Stomach (tissue), 9 donors: ENCODE measurements around the gene ABLIM2. TPM values are rescaled to one million over a fixed set of nuclear protein-coding genes. Genes with fewer than 3 reads are reported as not detected.

Source experiments
- DNase-seq, 2 donors: peaks; one replicate each; pipeline versions ENCODE4 v3.0.0 to v3.0.0-alpha.2; 2013 to 2019
- H3K27ac ChIP-seq, 5 donors: fragments of 200-600 bp in 4 of 5; sonication (generic) in 4 of 5; one replicate each; pipeline ENCODE4 v1.5.1; 2013 to 2019; ENCODE audit warnings: mild to moderate bottlenecking in 1 of 5, moderate library complexity in 1 of 5
- H3K27me3 ChIP-seq, 3 donors: fragments of 200-600 bp; sonication (generic); one replicate each; pipeline ENCODE4 v1.5.1; 2017 to 2019; ENCODE audit warnings: mixed run types in 1 of 3
- H3K36me3 ChIP-seq, 4 donors: fragments of 200-600 bp; sonication (generic); 1 replicate in 3 of 4; 2 replicates in 1 of 4; pipeline ENCODE4 v1.5.1; 2016 to 2019
- H3K4me1 ChIP-seq, 4 donors: fragments of 200-600 bp; sonication (generic); one replicate each; pipeline ENCODE4 v1.5.1; 2016 to 2019
- H3K4me3 ChIP-seq, 4 donors: fragments of 200-600 bp; sonication (generic) in 3 of 4; one replicate each; pipeline ENCODE4 v1.5.1; 2016 to 2019; ENCODE audit warnings: mild to moderate bottlenecking in 1 of 4
- H3K9me3 ChIP-seq, 4 donors: fragments of 200-600 bp; sonication (generic); one replicate each; pipeline ENCODE4 v1.5.1; 2016 to 2019
- CTCF ChIP-seq, 7 experiments: fragments of 450-650 bp in 4 of 7; fragments of 200-600 bp in 3 of 7; sonication (generic) in 3 of 7; IDR thresholded peaks; one replicate each; pipeline ENCODE4 v1.5.1; 2016 to 2019; ENCODE audit warnings: antibody characterized with exemption in 7 of 7, control low read depth in 2 of 7, mild to moderate bottlenecking in 1 of 7
- EP300 ChIP-seq: sonication (generic); formaldehyde crosslinking; IDR thresholded peaks from one replicate; pipeline ENCODE4 v1.6.1; 2017; ENCODE audit warnings: antibody characterized with exemption
- POLR2A ChIP-seq, 4 donors: fragments of 450-650 bp; IDR thresholded peaks; one replicate each; pipeline ENCODE4 v1.6.1; 2016; ENCODE audit warnings: antibody characterized with exemption in 4 of 4, control low read depth in 2 of 4, mild to moderate bottlenecking in 1 of 4, moderate library complexity in 1 of 4
- POLR2AphosphoS5 ChIP-seq, 3 donors: sonication (generic); formaldehyde crosslinking; IDR thresholded peaks; one replicate each; pipeline ENCODE4 v1.6.1; 2016; ENCODE audit warnings: antibody characterized with exemption in 3 of 3
- WGBS, 5 donors: extraction: QIAGEN DNeasy Blood & Tissue Kit in 3 of 5; methylation state at CpG; one replicate each; pipeline versions ENCODE4 v1.1.5 to v1.1.7; 2013 to 2018; 5-methylcytosine and 5-hydroxymethylcytosine counted together
- intact Hi-C: fragments of 100-400 bp; cut with DNase I; formaldehyde crosslinking; loops from one replicate; pipeline ENCODE4 v1.15.1; 2023; ENCODE audit warnings: low total_unique reads
- polyA plus RNA-seq, 3 donors: library from polyadenylated mRNA; stranded (reverse); fragments of 200-250 nt; gene quantifications; one replicate each; pipeline ENCODE4 v1.2.3, GENCODE V29; 2013
- total RNA-seq, 5 donors: library from RNA; depleted of rRNA; stranded (reverse); fragments of >200 nt; gene quantifications; one replicate each; pipeline versions ENCODE4 v1.1.0 to v1.2.3, GENCODE V29; 2014 to 2016
- donor health status: healthy with polysubstance abuse.
- donor health status: Bipolar disorder and iron deficiency.
- donor health status: healthy.

The ABLIM2 gene
- total and polyA plus RNA-seq, 8 donors, result 2.3 to 28.0 (median 5.5) TPM

GRCh38 chr4:8041172-8041571 is 117.4 kb downstream of the ABLIM2 start:
- no peak for TF ChIP-seq POLR2AphosphoS5 (IDR thresholded peaks at IDR 0.05)
- TF ChIP-seq EP300, result no peak
- no peak for TF ChIP-seq POLR2A (IDR thresholded peaks at IDR 0.05)
- no peak for TF ChIP-seq CTCF (IDR thresholded peaks at IDR 0.05)
- H3K27me3 ChIP-seq, result no peaks in the 10 kb centered on the region
- intact Hi-C loops, result no loop called here
- no peak overlapping the region for H3K4me3 ChIP-seq
- no peaks in the 10 kb centered on the region for H3K4me1 ChIP-seq
- no peak for DNase-seq
- 80 to 96% (median 94%) methylated on average over 3 to 7 of the region's 7 CpGs for WGBS, 5 donors
- H3K36me3 ChIP-seq, result no peaks in the 10 kb centered on the region
- no peak overlapping the region for H3K27ac ChIP-seq
- H3K9me3 ChIP-seq, result no peaks in the 10 kb centered on the region

- Histone ChIP-seq H3K27me3 (no peaks in the 10 kb centered on the region), H3K4me3 (no peak overlapping the region), H3K9me3 (no peaks in the 10 kb centered on the region), H3K36me3 (no peaks in the 10 kb centered on the region), H3K27ac (no peak overlapping the region), H3K4me1 (no peaks in the 10 kb centered on the region)
- DNase-seq, result no peak
- intact Hi-C loops, result no loop called here
- TF ChIP-seq EP300 (no peak), CTCF (IDR thresholded peaks at IDR 0.05) (no peak), POLR2A (IDR thresholded peaks at IDR 0.05) (no peak), POLR2AphosphoS5 (IDR thresholded peaks at IDR 0.05) (no peak)
- WGBS, 5 donors, result 71 to 79% (median 77%) methylated on average over 6 to 7 of the region's 7 CpGs
Measured at GRCh38 chr4:8040607-8041006, 118.0 kb downstream of the ABLIM2 start.

GRCh38 chr4:8039853-8040252 is 118.8 kb downstream of the ABLIM2 start:
- intact Hi-C loops, result no loop called here
- DNase-seq, result no peak
- WGBS, 5 donors, result 83 to 95% (median 90%) methylated on average over 11 of the region's 11 CpGs

GRCh38 chr4:8039290-8039689 is 119.3 kb downstream of the ABLIM2 start:
- intact Hi-C loops, result no loop called here
- Histone ChIP-seq H3K36me3 (no peaks in the 10 kb centered on the region), H3K27ac (no peak overlapping the region), H3K4me3 (no peak overlapping the region), H3K27me3 (no peaks in the 10 kb centered on the region), H3K9me3 (no peaks in the 10 kb centered on the region), H3K4me1 (no peaks in the 10 kb centered on the region)
- peak in 1 of 2 donors; percentile 72 for DNase-seq
- 34 to 48% (median 46%) methylated on average over 6 of the region's 6 CpGs for WGBS, 5 donors
- TF ChIP-seq POLR2AphosphoS5 (IDR thresholded peaks at IDR 0.05) (no peak), EP300 (no peak), CTCF (IDR thresholded peaks at IDR 0.05) (no peak), POLR2A (IDR thresholded peaks at IDR 0.05) (no peak)

More at GRCh38 chr4:8039853-8040252, 118.8 kb downstream of the ABLIM2 start:
- TF ChIP-seq EP300, result no peak
- no peak for TF ChIP-seq POLR2A (IDR thresholded peaks at IDR 0.05)
- no peak for TF ChIP-seq POLR2AphosphoS5 (IDR thresholded peaks at IDR 0.05)
- TF ChIP-seq CTCF (IDR thresholded peaks at IDR 0.05), result no peak
- no peak overlapping the region for H3K27ac ChIP-seq
- H3K36me3 ChIP-seq, result no peaks in the 10 kb centered on the region
- H3K27me3 ChIP-seq, result no peaks in the 10 kb centered on the region
- no peaks in the 10 kb centered on the region for H3K9me3 ChIP-seq
- no peak overlapping the region for H3K4me3 ChIP-seq
- H3K4me1 ChIP-seq, result no peaks in the 10 kb centered on the region
